ENCODE measurements around the gene ADH5.

ADH5 gene

DNA sequence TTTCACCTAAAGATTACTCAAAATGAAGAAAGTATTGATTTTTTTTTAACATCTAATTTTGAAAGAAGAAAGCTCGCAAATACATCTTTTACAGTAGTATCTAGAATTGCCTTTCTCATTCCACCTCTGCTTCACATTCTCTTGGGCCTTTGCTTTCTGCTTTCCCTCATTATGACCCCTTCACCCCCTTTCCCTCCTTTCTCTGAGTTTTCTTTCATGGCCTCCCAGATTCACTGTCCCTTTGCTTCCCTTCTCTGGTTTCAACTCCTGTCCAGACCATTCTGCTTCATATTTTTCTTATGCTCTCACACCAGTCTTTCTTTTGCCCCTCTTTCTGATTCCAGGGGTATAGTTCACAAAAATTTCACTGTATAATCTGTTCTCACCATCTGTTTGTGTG, 29.0 kb downstream of the ADH5 start:
- DNase-seq (ENCODE audit: low read depth): no peak
- TF ChIP-seq, protein P1, sequence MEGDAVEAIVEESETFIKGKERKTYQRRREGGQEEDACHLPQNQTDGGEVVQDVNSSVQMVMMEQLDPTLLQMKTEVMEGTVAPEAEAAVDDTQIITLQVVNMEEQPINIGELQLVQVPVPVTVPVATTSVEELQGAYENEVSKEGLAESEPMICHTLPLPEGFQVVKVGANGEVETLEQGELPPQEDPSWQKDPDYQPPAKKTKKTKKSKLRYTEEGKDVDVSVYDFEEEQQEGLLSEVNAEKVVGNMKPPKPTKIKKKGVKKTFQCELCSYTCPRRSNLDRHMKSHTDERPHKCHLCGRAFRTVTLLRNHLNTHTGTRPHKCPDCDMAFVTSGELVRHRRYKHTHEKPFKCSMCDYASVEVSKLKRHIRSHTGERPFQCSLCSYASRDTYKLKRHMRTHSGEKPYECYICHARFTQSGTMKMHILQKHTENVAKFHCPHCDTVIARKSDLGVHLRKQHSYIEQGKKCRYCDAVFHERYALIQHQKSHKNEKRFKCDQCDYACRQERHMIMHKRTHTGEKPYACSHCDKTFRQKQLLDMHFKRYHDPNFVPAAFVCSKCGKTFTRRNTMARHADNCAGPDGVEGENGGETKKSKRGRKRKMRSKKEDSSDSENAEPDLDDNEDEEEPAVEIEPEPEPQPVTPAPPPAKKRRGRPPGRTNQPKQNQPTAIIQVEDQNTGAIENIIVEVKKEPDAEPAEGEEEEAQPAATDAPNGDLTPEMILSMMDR (IDR thresholded peaks at IDR 0.05; ENCODE audit: control insufficient read depth, insufficient read depth, low read depth, low read length, missing control alignments): no peak
- H3K4me3 ChIP-seq (ENCODE audit: control insufficient read depth, low read depth, low read length): no peak overlapping the region

DNA sequence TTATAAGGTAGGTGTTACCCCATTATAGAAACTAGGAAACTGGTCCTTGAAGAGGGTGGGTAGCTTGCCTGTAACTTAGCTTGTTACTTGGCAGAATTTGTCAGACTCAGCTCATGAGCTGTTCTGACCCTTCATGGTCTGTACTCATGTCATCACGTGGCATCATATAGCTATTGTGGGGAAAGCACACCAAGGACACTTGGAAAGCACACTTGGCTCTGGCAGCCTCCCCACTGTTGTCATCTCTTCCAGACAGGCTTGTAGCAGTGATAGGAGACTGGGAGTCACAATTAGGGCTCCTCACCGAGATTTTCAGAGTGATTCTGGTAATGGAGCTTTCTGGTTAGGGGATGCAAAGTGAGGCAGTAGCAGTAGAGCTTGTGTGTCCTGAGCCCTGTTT, 30.4 kb downstream of the ADH5 start:
- TF ChIP-seq, protein P1 (IDR thresholded peaks at IDR 0.05; ENCODE audit: control insufficient read depth, insufficient read depth, low read depth, low read length, missing control alignments): no peak
- DNase-seq (ENCODE audit: low read depth): no peak
- no peak overlapping the region for H3K4me3 ChIP-seq (ENCODE audit: control insufficient read depth, low read depth, low read length)

DNA sequence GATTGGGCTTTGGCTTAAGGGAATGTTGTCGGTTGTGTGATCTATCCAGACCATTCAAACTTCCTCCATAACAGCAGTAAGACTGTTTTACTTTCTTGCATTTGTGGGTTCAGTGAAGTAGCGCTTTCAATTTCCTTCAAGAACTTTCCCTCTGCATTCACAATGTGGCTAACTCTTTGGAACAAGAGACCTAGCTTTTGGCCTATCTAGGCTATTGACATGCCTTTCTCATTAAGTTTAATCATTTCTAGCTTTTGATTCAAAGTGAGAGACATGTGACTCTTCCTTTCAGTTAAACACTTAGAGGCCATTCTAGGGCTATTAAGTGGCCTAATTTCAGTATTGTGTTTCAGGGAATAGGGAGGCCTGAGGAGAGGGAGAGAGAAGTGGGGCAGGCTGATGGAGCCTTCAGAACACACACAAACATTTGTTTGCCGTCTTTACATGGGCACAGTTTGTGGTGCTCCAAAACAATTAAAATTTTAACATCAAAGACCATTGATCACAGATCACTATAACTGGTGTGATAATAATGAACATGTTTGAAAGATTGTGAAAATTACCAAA, 34.1 kb downstream of the ADH5 start:
- TF ChIP-seq, protein P1 (IDR thresholded peaks at IDR 0.05; ENCODE audit: control insufficient read depth, insufficient read depth, low read depth, low read length, missing control alignments): no peak
- DNase-seq (ENCODE audit: low read depth): no peak
- H3K4me3 ChIP-seq (ENCODE audit: control insufficient read depth, low read depth, low read length): no peak overlapping the region

DNA sequence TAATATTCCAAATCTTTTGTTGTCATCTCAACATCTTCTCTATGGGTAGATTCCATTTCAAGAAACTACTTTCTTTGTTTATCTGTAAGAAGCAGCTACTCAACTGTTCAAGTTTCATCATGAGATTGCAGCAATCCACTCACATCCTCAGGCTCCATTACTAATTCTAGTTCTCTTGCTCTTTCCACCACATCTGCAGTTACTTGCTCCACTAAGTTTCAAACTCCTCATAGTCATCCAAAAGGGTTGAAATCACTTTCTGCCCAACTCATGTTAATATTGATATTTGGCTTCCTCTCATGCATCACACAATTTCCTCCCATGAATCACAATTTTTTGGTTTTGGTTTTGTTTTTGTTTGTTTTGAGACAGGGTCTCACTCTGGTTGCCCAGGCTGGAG, 35.7 kb downstream of the ADH5 start:
- DNase-seq (ENCODE audit: low read depth): no peak
- H3K4me3 ChIP-seq (ENCODE audit: control insufficient read depth, low read depth, low read length): no peak overlapping the region
- TF ChIP-seq, protein P1 (IDR thresholded peaks at IDR 0.05; ENCODE audit: control insufficient read depth, insufficient read depth, low read depth, low read length, missing control alignments): no peak

DNA sequence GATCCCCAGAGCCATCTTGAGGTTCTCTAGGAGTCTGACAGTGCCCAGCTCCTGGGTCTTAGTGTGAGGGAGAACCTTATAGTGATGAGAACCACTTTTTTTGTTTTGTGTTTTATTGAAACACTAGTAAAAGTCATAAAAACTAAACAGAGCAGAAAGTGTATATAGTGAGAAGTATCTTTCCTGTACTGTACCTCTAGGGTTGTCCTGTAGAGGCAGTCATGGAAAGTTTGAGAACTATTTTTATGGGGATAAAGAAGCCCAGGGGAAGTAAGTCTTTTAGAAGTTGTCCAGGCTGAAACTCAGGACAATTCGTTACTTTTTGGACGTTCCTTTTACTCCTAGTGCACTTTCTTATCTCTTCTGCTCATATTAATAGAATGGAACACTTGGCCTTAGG, 40.9 kb downstream of the ADH5 start:
- no peak overlapping the region for H3K4me3 ChIP-seq (ENCODE audit: control insufficient read depth, low read depth, low read length)
- no peak for DNase-seq (ENCODE audit: low read depth)
- TF ChIP-seq, protein P1 (IDR thresholded peaks at IDR 0.05; ENCODE audit: control insufficient read depth, insufficient read depth, low read depth, low read length, missing control alignments): no peak

DNA sequence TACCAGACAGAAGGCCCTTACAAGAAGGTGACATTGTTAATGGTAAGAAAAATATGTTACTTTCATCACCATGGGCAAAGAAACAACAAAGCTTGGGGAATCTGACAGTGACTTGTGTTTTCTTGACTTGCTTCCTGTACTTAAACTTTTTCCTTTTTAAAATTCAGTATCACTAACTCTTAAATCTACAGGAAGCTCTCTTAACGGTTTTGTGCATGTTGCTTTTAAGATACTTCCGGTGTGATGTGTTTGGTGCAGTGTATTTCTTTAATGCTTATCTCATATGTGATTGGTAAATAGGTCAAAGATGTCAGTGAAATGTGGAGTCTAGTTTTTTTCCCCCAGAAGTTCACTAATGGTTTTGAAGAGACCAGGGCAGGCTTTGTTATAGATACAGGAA, 45.2 kb downstream of the ADH5 start:
- no peak overlapping the region for H3K4me3 ChIP-seq (ENCODE audit: control insufficient read depth, low read depth, low read length)
- DNase-seq (ENCODE audit: low read depth): no peak
- TF ChIP-seq, protein P1 (IDR thresholded peaks at IDR 0.05; ENCODE audit: control insufficient read depth, insufficient read depth, low read depth, low read length, missing control alignments): no peak

DNA sequence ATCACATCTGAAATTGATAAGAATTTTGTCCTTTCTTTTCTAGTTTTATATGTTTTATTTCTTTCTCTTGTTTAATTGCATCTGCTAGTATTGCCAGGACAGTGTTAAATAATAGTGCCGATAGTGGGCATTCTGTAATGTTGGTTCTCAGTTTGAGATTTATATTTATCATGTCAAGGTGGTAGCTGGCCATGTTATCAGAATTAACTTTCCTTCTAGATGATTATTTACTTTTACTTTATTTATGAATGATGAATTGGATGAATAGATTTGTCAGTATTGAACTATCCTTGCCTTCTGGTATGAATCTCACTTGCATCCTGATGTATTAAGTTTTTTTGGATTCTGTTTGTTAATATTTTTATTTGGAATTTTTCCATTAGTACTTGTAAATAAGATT, 50.4 kb downstream of the ADH5 start:
- DNase-seq (ENCODE audit: low read depth): no peak
- TF ChIP-seq, protein P1 (IDR thresholded peaks at IDR 0.05; ENCODE audit: control insufficient read depth, insufficient read depth, low read depth, low read length, missing control alignments): no peak
- H3K4me3 ChIP-seq (ENCODE audit: control insufficient read depth, low read depth, low read length): no peak overlapping the region
